HCT116 (cell line): ENCODE results near the gene XRN1. TPM values are rescaled to one million over a fixed set of nuclear protein-coding genes. Genes with fewer than 3 reads are reported as not detected.

Source experiments
- ATAC-seq: fragments of 200-7000 bp; cut with Tn5 transposase; 2 replicates; pipeline ENCODE4 v1.9.1; 2020; ENCODE audit warnings: mild to moderate bottlenecking, moderate library complexity
- BruUV-seq: library from RNA; stranded (reverse); fragments of 400-500 nt; replicated peaks from 2 replicates; lab custom pipeline; 2021; lab: Mats Ljungman, UMichigan
- CTCF ChIA-PET: fragments of 300-600 bp; sonication (Branson Sonifier 250); formaldehyde crosslinking; loops from one replicate; lab custom pipeline; 2021; ENCODE audit warnings: antibody characterized with exemption; lab: Charles Lee
- POLR2A ChIA-PET: fragments of 300-600, 350-600 bp; sonication (Branson Sonifier 250); formaldehyde crosslinking; loops from one replicate; lab custom pipeline; 2021; ENCODE audit warnings: antibody characterized with exemption; lab: Charles Lee
- RAD21 ChIA-PET, 2 experiments: fragments of 300-600 bp; sonication (Branson Sonifier 250); formaldehyde crosslinking; loops; one replicate each; lab custom pipeline; 2023; ENCODE audit warnings: low total read pairs in 2 of 2; ENCODE audit not compliant: uncharacterized antibody in 2 of 2, unreplicated experiment in 2 of 2, low non-redundant PET in 1 of 2; lab: Charles Lee
- DNase-seq: peaks from one replicate; pipeline ENCODE4 v3.0.0-alpha.2; 2010; ENCODE audit warnings: low read depth, low spot score
- H2AFZ ChIP-seq: fragments of 200-600 bp; shearing (Covaris generic), sonication (generic); 2 replicates; pipeline ENCODE4 v1.6.1; 2017; ENCODE audit warnings: low read depth, mixed run types, mixed read lengths, antibody characterized with exemption, low read length; ENCODE audit not compliant: poor library complexity, severe bottlenecking
- H3K27ac ChIP-seq: 2 replicates; pipeline ENCODE4 v1.5.1; 2012; ENCODE audit warnings: low read depth, low read length
- H3K27me3 ChIP-seq: fragments of 200-600 bp; sonication (generic); 2 replicates; pipeline ENCODE4 v1.6.1; 2016; ENCODE audit warnings: mixed run types, low read length, mixed read lengths; ENCODE audit not compliant: insufficient read depth
- H3K36me3 ChIP-seq, 2 experiments: fragments of 200-500 bp in 1 of 2; fragments of 200-600 bp in 1 of 2; sonication (Bioruptor generic) in 1 of 2; sonication (generic) in 1 of 2; 2 replicates each; pipeline versions ENCODE4 v1.5.1 to v1.6.1; 2014 to 2016; ENCODE audit warnings: low read length in 2 of 2, inconsistent platforms in 1 of 2, mixed read lengths in 1 of 2, mixed run types in 1 of 2; ENCODE audit not compliant: insufficient read depth in 2 of 2, control insufficient read depth in 1 of 2
- H3K4me1 ChIP-seq, 2 experiments: fragments of 200-600 bp in 1 of 2; sonication (generic) in 1 of 2; 2 replicates each; pipeline versions ENCODE4 v1.5.1 to v1.6.1; 2012 to 2017; ENCODE audit warnings: low read length in 2 of 2, inconsistent platforms in 1 of 2, mild to moderate bottlenecking in 1 of 2, mixed read lengths in 1 of 2, mixed run types in 1 of 2, moderate library complexity in 1 of 2; ENCODE audit not compliant: insufficient read depth in 2 of 2, control insufficient read depth in 1 of 2
- H3K4me2 ChIP-seq: fragments of 200-600 bp; sonication (generic); 2 replicates; pipeline ENCODE4 v1.6.1; 2017; ENCODE audit warnings: mixed run types, low read length, mixed read lengths
- H3K4me3 ChIP-seq, 2 experiments: fragments of 200-600 bp in 1 of 2; sonication (generic) in 1 of 2; replicated peaks in 1 of 2; 2 replicates each; pipeline ENCODE4 v1.5.1; 2011 to 2016; ENCODE audit warnings: low read length in 2 of 2, control low read depth in 1 of 2, low read depth in 1 of 2, mild to moderate bottlenecking in 1 of 2, mixed read lengths in 1 of 2, mixed run types in 1 of 2
- H3K79me2 ChIP-seq: fragments of 200-600 bp; sonication (generic); 2 replicates; pipeline ENCODE4 v1.6.1; 2017; ENCODE audit warnings: mild to moderate bottlenecking, mixed run types, low read length, moderate library complexity, mixed read lengths; ENCODE audit not compliant: insufficient read depth
- H3K9ac ChIP-seq: fragments of 200-600 bp; sonication (generic); 2 replicates; pipeline ENCODE4 v1.6.1; 2016; ENCODE audit warnings: low read length, mixed read lengths
- H3K9me2 ChIP-seq: fragments of 200-600 bp; sonication (generic), shearing (Covaris generic); 2 replicates; pipeline ENCODE4 v1.6.1; 2017; ENCODE audit warnings: mixed run types, mild to moderate bottlenecking, moderate library complexity; ENCODE audit not compliant: insufficient read depth
- H3K9me3 ChIP-seq, 2 experiments: fragments of 200-500 bp in 1 of 2; fragments of 200-600 bp in 1 of 2; sonication (Bioruptor generic) in 1 of 2; sonication (generic) in 1 of 2; 2 replicates each; pipeline ENCODE4 v1.6.1; 2014 to 2017; ENCODE audit warnings: low read length in 2 of 2, mixed read lengths in 2 of 2, inconsistent platforms in 1 of 2, low read depth in 1 of 2, mild to moderate bottlenecking in 1 of 2, mixed run types in 1 of 2, moderate library complexity in 1 of 2; ENCODE audit not compliant: control insufficient read depth in 1 of 2, insufficient read depth in 1 of 2
- H4K20me1 ChIP-seq: fragments of 200-600 bp; sonication (generic), shearing (Covaris generic); 2 replicates; pipeline ENCODE4 v1.6.1; 2017; ENCODE audit warnings: mixed run types, mild to moderate bottlenecking, moderate library complexity; ENCODE audit not compliant: insufficient read depth
- ATF3 ChIP-seq: IDR thresholded peaks from 2 replicates; pipeline ENCODE4 v1.6.1; 2012
- CBX3 ChIP-seq: IDR thresholded peaks from 2 replicates; pipeline ENCODE4 v1.6.1; 2012; ENCODE audit warnings: low read depth
- EGR1 ChIP-seq: IDR thresholded peaks from 2 replicates; pipeline ENCODE4 v1.6.1; 2012; ENCODE audit warnings: low read depth
- ELF1 ChIP-seq: IDR thresholded peaks from 2 replicates; pipeline ENCODE4 v1.6.1; 2012; ENCODE audit warnings: low read depth, borderline replicate concordance
- EZH2 ChIP-seq: fragments of 200-600 bp; sonication (generic); IDR thresholded peaks from 2 replicates; pipeline ENCODE4 v1.6.1; 2017; ENCODE audit warnings: antibody characterized with exemption, mixed run types
- EZH2phosphoT487 ChIP-seq: fragments of 200-600 bp; IDR thresholded peaks from 2 replicates; pipeline ENCODE4 v1.6.1; 2018; ENCODE audit warnings: antibody characterized with exemption, borderline replicate concordance
- FOSL1 ChIP-seq: IDR thresholded peaks from 2 replicates; pipeline ENCODE4 v1.6.1; 2012; ENCODE audit warnings: low read depth
- JUND ChIP-seq: IDR thresholded peaks from 2 replicates; pipeline ENCODE4 v1.6.1; 2012
- POLR2A ChIP-seq: IDR thresholded peaks from 2 replicates; pipeline ENCODE4 v1.7.0; 2011; ENCODE audit warnings: borderline replicate concordance; ENCODE audit not compliant: insufficient read depth, insufficient read length; ENCODE audit errors: extremely low read depth
- POLR2AphosphoS5 ChIP-seq: IDR thresholded peaks from 2 replicates; pipeline ENCODE4 v1.6.1; 2011; ENCODE audit warnings: mild to moderate bottlenecking, low read depth, low read length, moderate library complexity
- SIN3A ChIP-seq: IDR thresholded peaks from 2 replicates; pipeline ENCODE4 v1.6.1; 2012; ENCODE audit warnings: low read depth
- SP1 ChIP-seq: IDR thresholded peaks from 2 replicates; pipeline ENCODE4 v1.6.1; 2012; ENCODE audit warnings: low read depth
- TCF7L2 ChIP-seq: IDR thresholded peaks from 2 replicates; pipeline ENCODE4 v1.7.0; 2011; ENCODE audit warnings: borderline replicate concordance, inconsistent platforms; ENCODE audit not compliant: insufficient read depth, insufficient read length; ENCODE audit errors: extremely low read depth
- YY1 ChIP-seq: IDR thresholded peaks from 2 replicates; pipeline ENCODE4 v1.6.1; 2011; ENCODE audit warnings: low read length, low read depth, moderate library complexity, mild to moderate bottlenecking; ENCODE audit not compliant: insufficient replicate concordance; ENCODE audit errors: extremely low read depth
- ZBTB33 ChIP-seq: IDR thresholded peaks from 2 replicates; pipeline ENCODE4 v1.6.1; 2011; ENCODE audit warnings: mild to moderate bottlenecking, low read length, moderate library complexity; ENCODE audit not compliant: insufficient replicate concordance; ENCODE audit errors: extremely low read depth
- ZNF274 ChIP-seq: fragments of 200-500 bp; sonication (Bioruptor generic); IDR thresholded peaks from 2 replicates; pipeline ENCODE4 v1.6.1; 2014; ENCODE audit warnings: mild to moderate bottlenecking, low read depth, low read length, inconsistent platforms
- intact Hi-C: fragments of 100-400 bp; cut with micrococcal nuclease; formaldehyde crosslinking; loops from 2 replicates; pipeline ENCODE4 v1.10.0; 2022
- total RNA-seq: library from RNA; stranded (reverse); gene quantifications from one replicate; pipeline ENCODE4 v1.2.1, GENCODE V29; 2021; ENCODE audit not compliant: unreplicated experiment

The XRN1 gene
- total RNA-seq, 1 experiment from 2014 or later, result 21.3 TPM

- Histone ChIP-seq H3K4me1 (peaks cover 0 to 7% of the 10 kb centered on the region in 2 experiments; a peak in 3 of 4 replicates), H3K9me3 (no peaks in the 10 kb centered on the region), H4K20me1 (0 out of 2 replicates have a peak, but pooled peaks cover 3% of the 10 kb centered on the region), H3K4me3 (no peak overlapping the region), H3K27ac (no peak overlapping the region), H3K9ac (no peak overlapping the region), H3K36me3 (peaks cover 2 to 4% of the 10 kb centered on the region in 2 experiments; a peak in 1 of 4 replicates), H3K27me3 (no peaks in the 10 kb centered on the region)
- RAD21 ChIA-PET, result interaction anchor here in 1 of 2 experiments (0.7 kb wide), 1 partner anchor 397 kb away, joined by 3 read pairs; no protein-coding TSS in a partner anchor
- intact Hi-C loops, result no loop called here
- ATAC-seq, result no peak
- POLR2A ChIA-PET, result interaction anchor here (0.7 kb wide), 1 partner anchor 16 kb away, joined by 3 read pairs; no protein-coding TSS in a partner anchor
- TF ChIP-seq TCF7L2 (no peak), ZBTB33 (no peak), SP1 (no peak), EZH2phosphoT487 (no peak), ELF1 (no peak), EZH2 (no peak), JUND (no peak), POLR2A (no peak), YY1 (no peak), FOSL1 (no peak), ZNF274 (no peak), EGR1 (no peak), CBX3 (no peak), SIN3A (no peak), ATF3 (no peak), POLR2AphosphoS5 (no peak)
- TF ChIP-seq, all 23 proteins: peak for 0
- Histone ChIP-seq H3K4me2 (no peak overlapping the region), H2AFZ (no peak overlapping the region), H3K9me2 (no peaks in the 10 kb centered on the region), H3K79me2 (no peaks in the 10 kb centered on the region)
- BruUV-seq, result no TSS peak
- CTCF ChIA-PET, result no interaction called here
- DNase-seq, result no peak
Observed at GRCh38 chr3:142315083-142315482, 132.8 kb downstream of the XRN1 start.
